ENCODE results near the gene SOX8.

GRCh38 chr16:951660-952301, 29.8 kb upstream of the SOX8 start:
- TF ChIP-seq EP300 (IDR thresholded peaks at IDR 0.05) (no peak), CTCF (IDR thresholded peaks at IDR 0.05) (no peak)

All from sigmoid colon (tissue), 4 donors.